Measurements from ENCODE around the gene AKAP6. TPM values are rescaled to one million over a fixed set of nuclear protein-coding genes. Genes with fewer than 3 reads are reported as not detected.

Gene AKAP6
- total RNA-seq, 2 experiments from 2014 or later, result 1.2 to 1.4 TPM

GRCh38 chr14:32835924-32836323, 506.8 kb downstream of the AKAP6 start:
- ATAC-seq (no peak), DNase-seq (no peak)
- ChIA-PET CTCF (no interaction called here), POLR2A (no interaction called here)
- Mint-ChIP-seq H3K27ac (no peak overlapping the region), H3K36me3 (ENCODE audit: low read depth) (no peaks in the 10 kb centered on the region), H3K9me3 (peaks cover 1% of the 10 kb centered on the region), H3K4me1 (ENCODE audit: low read depth) (no peaks in the 10 kb centered on the region), H3K27me3 (no peaks in the 10 kb centered on the region), H3K4me3 (no peak overlapping the region)
- intact Hi-C loops (cut with micrococcal nuclease), result no loop called here
- no peak for TF ChIP-seq CTCF (IDR thresholded peaks at IDR 0.05)

- POLR2A ChIA-PET, result no interaction called here
These were observed 512.6 kb downstream of the AKAP6 start for GRCh38 chr14:32841698-32842097.

DNA sequence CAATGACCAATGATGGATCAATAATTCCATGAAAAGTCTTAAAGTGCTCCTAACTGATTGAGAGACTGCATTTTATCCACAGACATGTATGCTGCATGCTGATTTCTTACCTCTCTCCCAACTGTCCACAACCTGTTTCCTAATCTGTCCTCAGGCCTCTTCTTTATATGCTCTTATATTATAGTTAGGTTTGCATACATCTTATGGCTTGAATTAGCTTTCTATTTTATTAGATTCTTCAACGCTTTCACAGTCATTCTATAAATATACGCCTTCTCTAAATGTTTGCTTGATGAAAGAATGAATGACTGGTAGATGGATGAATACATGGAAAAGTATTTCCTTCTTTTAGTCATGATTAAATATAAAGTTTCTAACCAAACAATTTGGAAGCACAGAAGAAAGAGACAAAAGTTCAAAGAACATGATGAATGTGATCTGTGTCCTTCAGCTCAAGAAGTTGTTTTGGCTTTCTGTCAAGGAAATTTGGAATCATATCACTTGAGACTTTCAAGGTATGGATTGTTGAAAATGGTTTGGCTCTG, 517.8 kb downstream of the AKAP6 start:
- peaks cover 3% of the 10 kb centered on the region for H3K9me3 Mint-ChIP-seq
- CTCF ChIA-PET, result no interaction called here
- intact Hi-C loops (cut with micrococcal nuclease), result no loop called here

More at GRCh38 chr14:32841698-32842097, 512.6 kb downstream of the AKAP6 start:
- no peak overlapping the region for H3K4me3 Mint-ChIP-seq
- DNase-seq (no peak), ATAC-seq (no peak)
- H3K36me3 Mint-ChIP-seq (ENCODE audit: low read depth), result no peaks in the 10 kb centered on the region
- intact Hi-C loops (cut with micrococcal nuclease), result no loop called here
- TF ChIP-seq CTCF (IDR thresholded peaks at IDR 0.05), result no peak
- no peaks in the 10 kb centered on the region for H3K27me3 Mint-ChIP-seq
- H3K27ac Mint-ChIP-seq, result no peak overlapping the region
- H3K4me1 Mint-ChIP-seq (ENCODE audit: low read depth), result no peaks in the 10 kb centered on the region
- peaks cover 2% of the 10 kb centered on the region for H3K9me3 Mint-ChIP-seq
- CTCF ChIA-PET, result no interaction called here

GRCh38 chr14:32847867-32848266, 518.8 kb downstream of the AKAP6 start:
- H3K9me3 Mint-ChIP-seq, result peaks cover 3% of the 10 kb centered on the region
- no peak for ATAC-seq
- ChIA-PET CTCF (no interaction called here), POLR2A (no interaction called here)
- no peak overlapping the region for H3K27ac Mint-ChIP-seq
- no peak overlapping the region for H3K4me3 Mint-ChIP-seq
- no peak for TF ChIP-seq CTCF (IDR thresholded peaks at IDR 0.05)
- H3K4me1 Mint-ChIP-seq (ENCODE audit: low read depth), result no peaks in the 10 kb centered on the region
- intact Hi-C loops (cut with micrococcal nuclease), result no loop called here
- DNase-seq, result no peak
- no peaks in the 10 kb centered on the region for H3K36me3 Mint-ChIP-seq (ENCODE audit: low read depth)
- H3K27me3 Mint-ChIP-seq, result no peaks in the 10 kb centered on the region

More for the DNA sequence above, 517.8 kb downstream of the AKAP6 start:
- DNase-seq (no peak), ATAC-seq (no peak)
- Mint-ChIP-seq H3K27me3 (no peaks in the 10 kb centered on the region), H3K4me1 (ENCODE audit: low read depth) (no peaks in the 10 kb centered on the region), H3K36me3 (ENCODE audit: low read depth) (no peaks in the 10 kb centered on the region), H3K4me3 (no peak overlapping the region), H3K27ac (no peak overlapping the region)
- TF ChIP-seq CTCF (IDR thresholded peaks at IDR 0.05), result no peak
- POLR2A ChIA-PET, result no interaction called here

GRCh38 chr14:32865827-32866376, 536.8 kb downstream of the AKAP6 start:
- no peak for ATAC-seq
- Mint-ChIP-seq H3K9me3 (peaks cover 6% of the 10 kb centered on the region), H3K27ac (no peak overlapping the region), H3K36me3 (ENCODE audit: low read depth) (no peaks in the 10 kb centered on the region), H3K27me3 (no peaks in the 10 kb centered on the region), H3K4me3 (no peak overlapping the region), H3K4me1 (ENCODE audit: low read depth) (no peaks in the 10 kb centered on the region)
- POLR2A ChIA-PET, result no interaction called here
- CTCF ChIA-PET, result no interaction called here
- TF ChIP-seq CTCF (IDR thresholded peaks at IDR 0.05), result no peak
- intact Hi-C loops (cut with micrococcal nuclease), result no loop called here
- DNase-seq, result no peak
